Calu3 (cell line): ENCODE measurements around the gene KLHDC7A. TPM values are rescaled to one million over a fixed set of nuclear protein-coding genes. Genes with fewer than 3 reads are reported as not detected.

Experiments
- BruUV-seq: library from RNA; stranded (reverse); fragments of 400-500 nt; replicated peaks from 2 replicates; lab custom pipeline; 2021; lab: Mats Ljungman, UMichigan
- CTCF ChIA-PET: fragments of 300-600 bp; sonication (Branson Sonifier 250); formaldehyde crosslinking; loops from one replicate; lab custom pipeline; 2022; ENCODE audit warnings: antibody characterized with exemption; lab: Charles Lee
- DNase-seq: peaks from one replicate; pipeline ENCODE4 v3.0.0; 2022
- H3K27ac Mint-ChIP-seq: one replicate; pipeline ENCODE4 v1.8.0; 2022; ENCODE audit warnings: mixed read lengths; ENCODE audit not compliant: unreplicated experiment
- H3K27me3 Mint-ChIP-seq: one replicate; pipeline ENCODE4 v1.8.0; 2022; ENCODE audit warnings: mixed read lengths; ENCODE audit not compliant: unreplicated experiment
- H3K36me3 Mint-ChIP-seq: one replicate; pipeline ENCODE4 v1.8.0; 2022; ENCODE audit warnings: mild to moderate bottlenecking, moderate library complexity, mixed read lengths; ENCODE audit not compliant: insufficient read depth, unreplicated experiment
- H3K4me1 Mint-ChIP-seq: one replicate; pipeline ENCODE4 v1.8.0; 2022; ENCODE audit warnings: mild to moderate bottlenecking, low read depth, mixed read lengths; ENCODE audit not compliant: unreplicated experiment
- H3K4me3 Mint-ChIP-seq: one replicate; pipeline ENCODE4 v1.8.0; 2022; ENCODE audit warnings: mild to moderate bottlenecking, low read depth, moderate library complexity, mixed read lengths; ENCODE audit not compliant: unreplicated experiment
- H3K9me3 Mint-ChIP-seq: one replicate; pipeline ENCODE4 v1.8.0; 2022; ENCODE audit warnings: low read depth, mixed read lengths; ENCODE audit not compliant: unreplicated experiment
- intact Hi-C: fragments of 100-400 bp; cut with micrococcal nuclease; formaldehyde crosslinking; loops from one replicate; pipeline ENCODE4 v1.10.0; 2022; ENCODE audit not compliant: unreplicated experiment
- total RNA-seq: library from RNA; stranded (reverse); gene quantifications from 2 replicates; pipeline ENCODE4 v1.2.3, GENCODE V29; 2022
- TF ChIP-seq, protein P1 (sequence below): fragments of 200-600 bp; IDR thresholded peaks from one replicate; pipeline ENCODE4 v1.8.0; 2022; ENCODE audit warnings: antibody characterized with exemption; ENCODE audit not compliant: unreplicated experiment

The KLHDC7A gene
- total RNA-seq, 1 experiment from 2014 or later, result 14.3 TPM

- intact Hi-C loops, result no loop called here
Measured at GRCh38 chr1:18508084-18508483, 27.4 kb downstream of the KLHDC7A start.

GRCh38 chr1:18511149-18511873 lies 30.6 kb downstream of the KLHDC7A start:
- Mint-ChIP-seq H3K4me3 (no peak overlapping the region), H3K9me3 (peaks cover 3% of the 10 kb centered on the region), H3K4me1 (no peaks in the 10 kb centered on the region), H3K27ac (no peak overlapping the region), H3K27me3 (peaks cover 25% of the 10 kb centered on the region), H3K36me3 (no peaks in the 10 kb centered on the region)
- intact Hi-C loops, result no loop called here
- TF ChIP-seq, protein P1, sequence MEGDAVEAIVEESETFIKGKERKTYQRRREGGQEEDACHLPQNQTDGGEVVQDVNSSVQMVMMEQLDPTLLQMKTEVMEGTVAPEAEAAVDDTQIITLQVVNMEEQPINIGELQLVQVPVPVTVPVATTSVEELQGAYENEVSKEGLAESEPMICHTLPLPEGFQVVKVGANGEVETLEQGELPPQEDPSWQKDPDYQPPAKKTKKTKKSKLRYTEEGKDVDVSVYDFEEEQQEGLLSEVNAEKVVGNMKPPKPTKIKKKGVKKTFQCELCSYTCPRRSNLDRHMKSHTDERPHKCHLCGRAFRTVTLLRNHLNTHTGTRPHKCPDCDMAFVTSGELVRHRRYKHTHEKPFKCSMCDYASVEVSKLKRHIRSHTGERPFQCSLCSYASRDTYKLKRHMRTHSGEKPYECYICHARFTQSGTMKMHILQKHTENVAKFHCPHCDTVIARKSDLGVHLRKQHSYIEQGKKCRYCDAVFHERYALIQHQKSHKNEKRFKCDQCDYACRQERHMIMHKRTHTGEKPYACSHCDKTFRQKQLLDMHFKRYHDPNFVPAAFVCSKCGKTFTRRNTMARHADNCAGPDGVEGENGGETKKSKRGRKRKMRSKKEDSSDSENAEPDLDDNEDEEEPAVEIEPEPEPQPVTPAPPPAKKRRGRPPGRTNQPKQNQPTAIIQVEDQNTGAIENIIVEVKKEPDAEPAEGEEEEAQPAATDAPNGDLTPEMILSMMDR, result no peak
- BruUV-seq, result no TSS peak
- DNase-seq, result no peak
- CTCF ChIA-PET, result interaction anchor here (0.6 kb wide), 1 partner anchor 263 kb away, joined by 4 read pairs; no protein-coding TSS in a partner anchor

More at GRCh38 chr1:18508084-18508483, 27.4 kb downstream of the KLHDC7A start:
- Mint-ChIP-seq H3K36me3 (no peaks in the 10 kb centered on the region), H3K27ac (no peak overlapping the region), H3K4me1 (no peaks in the 10 kb centered on the region), H3K27me3 (peaks cover 12% of the 10 kb centered on the region), H3K9me3 (no peaks in the 10 kb centered on the region), H3K4me3 (no peak overlapping the region)
- BruUV-seq, result no TSS peak
- TF ChIP-seq, protein P1, result no peak
- CTCF ChIA-PET, result no interaction called here
- no peak for DNase-seq

DNA sequence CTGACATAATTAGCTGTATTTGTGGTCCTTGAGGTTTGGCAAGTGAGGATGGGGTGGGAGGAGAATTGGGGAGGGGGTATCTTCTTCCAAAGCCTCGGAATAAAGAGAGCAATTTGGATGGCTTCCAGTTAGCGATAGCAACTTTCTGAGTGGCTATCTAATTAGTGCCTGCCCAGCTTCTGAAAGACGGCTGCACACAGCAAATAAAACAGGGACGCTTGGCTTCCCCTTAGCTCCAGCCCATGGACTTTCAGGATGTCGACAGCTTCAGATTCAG lies 31.1 kb downstream of the KLHDC7A start:
- BruUV-seq, result no TSS peak
- CTCF ChIA-PET, result interaction anchor here (0.6 kb wide), 1 partner anchor 263 kb away, joined by 4 read pairs; no protein-coding TSS in a partner anchor

DNA sequence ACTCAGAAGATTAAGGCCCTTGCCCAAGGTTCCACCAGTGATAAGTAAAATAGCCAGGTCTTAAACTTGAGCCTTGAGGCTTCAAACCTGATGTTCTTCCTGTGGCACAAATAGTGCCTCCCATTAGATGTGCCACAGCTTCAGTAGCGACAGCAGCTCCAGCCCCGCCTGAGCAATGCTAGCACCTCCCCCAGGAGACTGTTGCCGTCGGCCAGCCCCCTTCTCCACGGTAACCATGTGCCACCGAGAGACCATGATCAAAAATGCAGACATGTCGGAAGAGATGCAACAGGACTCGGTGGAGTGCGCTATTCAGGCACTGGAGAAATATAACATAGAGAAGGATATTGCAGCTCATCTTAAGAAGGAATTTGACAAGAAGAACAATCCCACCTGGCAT lies 32.2 kb downstream of the KLHDC7A start:
- Mint-ChIP-seq H3K36me3 (no peaks in the 10 kb centered on the region), H3K4me1 (no peaks in the 10 kb centered on the region), H3K4me3 (no peak overlapping the region), H3K27me3 (peaks cover 25% of the 10 kb centered on the region), H3K9me3 (peaks cover 3% of the 10 kb centered on the region), H3K27ac (no peak overlapping the region)
- BruUV-seq, result no TSS peak
- CTCF ChIA-PET, result no interaction called here
- TF ChIP-seq, protein P1, result no peak
- no peak for DNase-seq
- intact Hi-C loops, result no loop called here

More for the DNA sequence above, 31.1 kb downstream of the KLHDC7A start:
- TF ChIP-seq, protein P1, result no peak
- H3K36me3 Mint-ChIP-seq, result no peaks in the 10 kb centered on the region
- H3K27me3 Mint-ChIP-seq, result peaks cover 25% of the 10 kb centered on the region
- no peak overlapping the region for H3K4me3 Mint-ChIP-seq
- H3K9me3 Mint-ChIP-seq, result peaks cover 3% of the 10 kb centered on the region
- intact Hi-C loops, result no loop called here
- no peak overlapping the region for H3K27ac Mint-ChIP-seq
- no peaks in the 10 kb centered on the region for H3K4me1 Mint-ChIP-seq
- no peak for DNase-seq
